ENCODE results near the gene RELA.

The RELA gene

DNA sequence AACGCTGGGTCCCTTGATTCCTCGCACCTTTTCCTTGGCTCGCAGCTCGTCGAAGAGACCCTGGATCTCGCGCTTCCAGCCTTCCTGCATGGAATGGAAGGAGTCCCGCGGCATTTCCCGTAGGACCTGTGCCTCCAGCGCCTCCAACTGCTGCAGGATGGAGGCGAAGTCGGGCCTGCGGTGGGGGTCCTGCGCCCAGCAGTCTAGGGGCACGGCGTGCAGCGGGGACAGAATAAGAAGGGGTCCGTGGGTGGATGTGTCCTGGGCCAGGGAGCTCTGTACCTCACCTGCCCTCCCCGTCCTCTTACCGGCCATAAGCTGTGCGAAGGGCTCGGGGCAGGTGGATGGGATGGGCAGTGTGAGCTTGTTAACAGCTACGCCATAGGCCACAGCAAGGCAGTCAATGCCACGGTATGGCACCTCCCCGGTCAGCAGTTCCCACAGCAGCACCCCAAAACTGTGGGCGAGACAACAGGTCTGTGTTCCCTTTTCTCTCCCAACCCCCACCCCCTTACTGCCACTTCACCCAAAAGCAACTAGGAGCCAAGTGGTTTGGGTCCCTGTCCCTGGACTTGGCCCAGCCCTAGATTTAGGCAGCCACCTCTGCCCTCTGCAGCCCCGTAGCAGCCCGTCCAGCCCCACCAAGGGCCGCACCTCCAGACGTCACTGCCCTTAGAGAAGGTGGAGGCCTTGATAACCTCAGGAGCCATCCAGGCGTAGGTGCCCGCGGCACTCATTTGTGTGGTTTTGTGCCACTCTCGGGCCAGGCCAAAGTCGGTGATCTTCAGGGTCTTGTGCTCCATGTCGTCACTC, 54.9 kb downstream of the RELA start:
- Histone ChIP-seq H3K4me2 (ENCODE audit: low read length) (no peak overlapping the region), H3K79me2 (ENCODE audit: low read length) (peaks cover 24% of the 10 kb centered on the region), H3K36me3 (replicated peaks; ENCODE audit: low read depth, low read length) (peaks cover 49% of the 10 kb centered on the region), H2AFZ (ENCODE audit: low read depth, low read length) (no peak overlapping the region), H4K20me1 (ENCODE audit: insufficient read depth, low read length) (peaks cover 4% of the 10 kb centered on the region), H3K9ac (ENCODE audit: low read length) (no peak overlapping the region), H3K9me3 (ENCODE audit: insufficient read depth, low read length) (no peaks in the 10 kb centered on the region), H3K27ac (ENCODE audit: low read length) (no peak overlapping the region), H3K4me1 (ENCODE audit: low read length) (peaks cover 6% of the 10 kb centered on the region; the same call in 1 of the 2 replicates), H3K4me3 (ENCODE audit: low read length) (no peak overlapping the region), H3K27me3 (ENCODE audit: low read depth, low read length) (no peaks in the 10 kb centered on the region)
- no peak for TF ChIP-seq EZH2phosphoT487 (IDR thresholded peaks at IDR 0.05; ENCODE audit: low read depth)
- TF ChIP-seq, protein P1, sequence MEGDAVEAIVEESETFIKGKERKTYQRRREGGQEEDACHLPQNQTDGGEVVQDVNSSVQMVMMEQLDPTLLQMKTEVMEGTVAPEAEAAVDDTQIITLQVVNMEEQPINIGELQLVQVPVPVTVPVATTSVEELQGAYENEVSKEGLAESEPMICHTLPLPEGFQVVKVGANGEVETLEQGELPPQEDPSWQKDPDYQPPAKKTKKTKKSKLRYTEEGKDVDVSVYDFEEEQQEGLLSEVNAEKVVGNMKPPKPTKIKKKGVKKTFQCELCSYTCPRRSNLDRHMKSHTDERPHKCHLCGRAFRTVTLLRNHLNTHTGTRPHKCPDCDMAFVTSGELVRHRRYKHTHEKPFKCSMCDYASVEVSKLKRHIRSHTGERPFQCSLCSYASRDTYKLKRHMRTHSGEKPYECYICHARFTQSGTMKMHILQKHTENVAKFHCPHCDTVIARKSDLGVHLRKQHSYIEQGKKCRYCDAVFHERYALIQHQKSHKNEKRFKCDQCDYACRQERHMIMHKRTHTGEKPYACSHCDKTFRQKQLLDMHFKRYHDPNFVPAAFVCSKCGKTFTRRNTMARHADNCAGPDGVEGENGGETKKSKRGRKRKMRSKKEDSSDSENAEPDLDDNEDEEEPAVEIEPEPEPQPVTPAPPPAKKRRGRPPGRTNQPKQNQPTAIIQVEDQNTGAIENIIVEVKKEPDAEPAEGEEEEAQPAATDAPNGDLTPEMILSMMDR (IDR thresholded peaks at IDR 0.05; ENCODE audit: low read depth, low read length) = no peak

DNA sequence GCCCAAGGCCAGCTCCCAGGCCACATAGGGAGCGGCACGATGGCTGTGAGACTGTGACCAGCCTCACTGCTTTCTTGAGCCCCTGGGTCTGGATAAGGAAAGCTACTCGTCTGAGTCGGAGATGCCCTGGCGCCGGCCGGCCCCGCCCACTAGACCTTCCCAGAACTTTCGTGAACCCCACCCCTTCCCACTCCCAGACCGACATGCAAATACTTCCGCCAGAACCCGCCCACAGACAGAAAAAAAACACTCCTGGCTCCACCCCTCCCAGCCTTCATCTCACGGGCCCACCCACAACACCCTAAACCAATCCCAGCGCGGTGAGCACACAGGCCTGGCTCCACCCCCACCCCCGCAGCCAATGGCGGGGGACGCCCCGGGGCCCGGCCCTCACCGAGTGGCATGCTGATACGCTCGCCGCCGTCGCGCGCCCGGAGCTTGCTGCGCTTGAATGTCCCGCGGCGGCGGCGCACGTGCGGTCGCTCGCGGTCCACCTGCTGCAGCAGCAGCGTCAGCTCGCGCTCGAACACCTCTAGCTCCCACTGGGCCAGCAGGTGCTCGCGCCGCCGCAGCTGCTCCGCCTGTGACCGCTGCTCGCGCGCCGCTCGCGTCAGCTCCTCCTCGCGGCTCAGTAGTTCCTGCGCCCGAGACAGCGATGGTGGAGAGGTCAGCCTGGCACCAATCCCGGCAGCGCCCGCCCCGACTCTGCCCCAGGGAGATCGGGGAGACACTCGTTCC, 55.7 kb downstream of the RELA start:
- Histone ChIP-seq H3K9me3 (ENCODE audit: insufficient read depth, low read length) (no peaks in the 10 kb centered on the region), H3K9ac (ENCODE audit: low read length) (no peak overlapping the region), H3K4me1 (ENCODE audit: low read length) (no peaks in the 10 kb centered on the region; the same call in 1 of the 2 replicates), H3K36me3 (replicated peaks; ENCODE audit: low read depth, low read length) (peaks cover 49% of the 10 kb centered on the region), H3K27ac (ENCODE audit: low read length) (no peak overlapping the region), H3K4me3 (ENCODE audit: low read length) (no peak overlapping the region), H3K79me2 (ENCODE audit: low read length) (peaks cover 17% of the 10 kb centered on the region), H3K27me3 (ENCODE audit: low read depth, low read length) (no peaks in the 10 kb centered on the region), H3K4me2 (ENCODE audit: low read length) (no peak overlapping the region), H2AFZ (ENCODE audit: low read depth, low read length) (no peak overlapping the region), H4K20me1 (ENCODE audit: insufficient read depth, low read length) (peaks cover 4% of the 10 kb centered on the region)
- TF ChIP-seq, protein P1 (IDR thresholded peaks at IDR 0.05; ENCODE audit: low read depth, low read length) = no peak
- TF ChIP-seq EZH2phosphoT487 (IDR thresholded peaks at IDR 0.05; ENCODE audit: low read depth) = no peak

DNA sequence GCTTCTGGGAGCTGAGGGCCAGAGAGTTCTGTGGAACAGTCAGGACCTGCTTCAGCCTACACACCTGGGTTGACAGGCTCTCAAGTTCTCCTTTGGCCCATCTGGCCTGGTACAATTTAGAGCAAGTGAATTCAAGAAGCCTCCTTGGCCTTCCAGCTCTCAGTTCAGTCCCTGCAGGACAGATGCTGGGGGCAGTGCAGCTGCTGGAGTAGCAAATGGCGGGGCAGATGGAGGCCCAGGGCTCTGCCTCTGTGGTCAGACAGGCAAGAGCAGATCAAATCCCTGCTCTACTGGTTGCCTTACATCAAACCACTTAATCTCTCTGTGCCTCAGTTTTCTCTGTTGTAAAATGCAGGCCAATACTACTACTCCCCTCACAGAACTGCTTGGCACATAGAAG, 58.5 kb downstream of the RELA start:
- peaks cover 43% of the 10 kb centered on the region for H3K36me3 ChIP-seq (replicated peaks; ENCODE audit: low read depth, low read length)

More for the DNA sequence above, 58.5 kb downstream of the RELA start:
- H3K4me1 ChIP-seq (ENCODE audit: low read length) = no peaks in the 10 kb centered on the region
- no peak overlapping the region for H3K27ac ChIP-seq (ENCODE audit: low read length)
- H3K4me3 ChIP-seq (ENCODE audit: low read length) = no peak overlapping the region
- H4K20me1 ChIP-seq (ENCODE audit: insufficient read depth, low read length) = no peaks in the 10 kb centered on the region
- no peaks in the 10 kb centered on the region for H3K79me2 ChIP-seq (ENCODE audit: low read length)
- no peak overlapping the region for H3K9ac ChIP-seq (ENCODE audit: low read length)
- TF ChIP-seq, protein P1 (IDR thresholded peaks at IDR 0.05; ENCODE audit: low read depth, low read length) = no peak
- TF ChIP-seq EZH2phosphoT487 (IDR thresholded peaks at IDR 0.05; ENCODE audit: low read depth) = no peak
- no peak overlapping the region for H3K4me2 ChIP-seq (ENCODE audit: low read length)
- no peaks in the 10 kb centered on the region for H3K9me3 ChIP-seq (ENCODE audit: insufficient read depth, low read length)
- H2AFZ ChIP-seq (ENCODE audit: low read depth, low read length) = no peak overlapping the region
- no peaks in the 10 kb centered on the region for H3K27me3 ChIP-seq (ENCODE audit: low read depth, low read length)
